Mesothelial cell of epicardium (in vitro differentiated cells): ENCODE data around the gene FRMPD4. TPM values are rescaled to one million over a fixed set of nuclear protein-coding genes. Genes with fewer than 3 reads are reported as not detected.

Experiments
- DNase-seq, 2 experiments: peaks; one replicate each; pipeline ENCODE4 v3.0.0; 2021; ENCODE audit warnings: low spot score in 2 of 2; ENCODE audit not compliant: unreplicated experiment in 2 of 2
- H3K27ac Mint-ChIP-seq: 2 replicates; pipeline ENCODE4 v1.8.0; 2021; ENCODE audit warnings: mixed read lengths
- H3K27me3 Mint-ChIP-seq: 2 replicates; pipeline ENCODE4 v1.8.0; 2021; ENCODE audit warnings: low read depth, mixed read lengths
- H3K36me3 Mint-ChIP-seq: 2 replicates; pipeline ENCODE4 v1.8.0; 2021; ENCODE audit warnings: mixed read lengths
- H3K4me1 Mint-ChIP-seq: 2 replicates; pipeline ENCODE4 v1.8.0; 2021; ENCODE audit warnings: mixed read lengths
- H3K4me3 Mint-ChIP-seq: 2 replicates; pipeline ENCODE4 v1.8.0; 2021; ENCODE audit warnings: mild to moderate bottlenecking, moderate library complexity, mixed read lengths
- H3K9me3 Mint-ChIP-seq: 2 replicates; pipeline ENCODE4 v1.8.0; 2021; ENCODE audit warnings: mixed read lengths
- CTCF ChIP-seq: fragments of 200-600 bp; sonication (generic); IDR thresholded peaks from one replicate; pipeline ENCODE4 v1.5.0; 2021; ENCODE audit warnings: antibody characterized with exemption; ENCODE audit not compliant: unreplicated experiment
- total RNA-seq: library from RNA; stranded (reverse); gene quantifications from 3 replicates; pipeline ENCODE4 v1.2.1, GENCODE V29; 2021

FRMPD4 gene
- total RNA-seq, 1 donor from 2014 or later: not detected

- H3K36me3 Mint-ChIP-seq: no peaks in the 10 kb centered on the region
These were observed 191.2 kb downstream of the FRMPD4 start for GRCh38 chrX:12329476-12329875.

GRCh38 chrX:12330841-12331240, 192.6 kb downstream of the FRMPD4 start:
- no peak for DNase-seq
- H3K27me3 Mint-ChIP-seq: no peaks in the 10 kb centered on the region
- peaks cover 35% of the 10 kb centered on the region for H3K9me3 Mint-ChIP-seq

More at GRCh38 chrX:12329476-12329875, 191.2 kb downstream of the FRMPD4 start:
- no peak for TF ChIP-seq CTCF
- H3K4me3 Mint-ChIP-seq: no peak overlapping the region
- peaks cover 27% of the 10 kb centered on the region for H3K9me3 Mint-ChIP-seq
- no peaks in the 10 kb centered on the region for H3K27me3 Mint-ChIP-seq
- H3K4me1 Mint-ChIP-seq: no peaks in the 10 kb centered on the region
- no peak overlapping the region for H3K27ac Mint-ChIP-seq
- DNase-seq: no peak

GRCh38 chrX:12332786-12333347, 194.6 kb downstream of the FRMPD4 start:
- no peak for DNase-seq
- TF ChIP-seq CTCF: no peak
- Mint-ChIP-seq H3K27me3 (no peaks in the 10 kb centered on the region), H3K4me3 (no peak overlapping the region), H3K27ac (no peak overlapping the region), H3K4me1 (no peaks in the 10 kb centered on the region), H3K9me3 (peaks cover 38% of the 10 kb centered on the region), H3K36me3 (no peaks in the 10 kb centered on the region)

More at GRCh38 chrX:12330841-12331240, 192.6 kb downstream of the FRMPD4 start:
- Mint-ChIP-seq H3K36me3 (no peaks in the 10 kb centered on the region), H3K27ac (no peak overlapping the region), H3K4me1 (no peaks in the 10 kb centered on the region), H3K4me3 (no peak overlapping the region)
- no peak for TF ChIP-seq CTCF

- H3K4me1 Mint-ChIP-seq: no peaks in the 10 kb centered on the region
- no peak for TF ChIP-seq CTCF
- H3K36me3 Mint-ChIP-seq: no peaks in the 10 kb centered on the region
- no peak for DNase-seq
- H3K4me3 Mint-ChIP-seq: no peak overlapping the region
- H3K9me3 Mint-ChIP-seq: peaks cover 38% of the 10 kb centered on the region
- H3K27me3 Mint-ChIP-seq: no peaks in the 10 kb centered on the region
- no peak overlapping the region for H3K27ac Mint-ChIP-seq
These were observed 201.6 kb downstream of the FRMPD4 start for GRCh38 chrX:12339921-12340320.

GRCh38 chrX:12344954-12345353, 206.7 kb downstream of the FRMPD4 start:
- H3K4me3 Mint-ChIP-seq: no peak overlapping the region
- H3K9me3 Mint-ChIP-seq: peaks cover 24% of the 10 kb centered on the region
- no peaks in the 10 kb centered on the region for H3K36me3 Mint-ChIP-seq
- no peaks in the 10 kb centered on the region for H3K4me1 Mint-ChIP-seq
- no peaks in the 10 kb centered on the region for H3K27me3 Mint-ChIP-seq
- DNase-seq: no peak
- no peak overlapping the region for H3K27ac Mint-ChIP-seq
- no peak for TF ChIP-seq CTCF

GRCh38 chrX:12349201-12349600, 210.9 kb downstream of the FRMPD4 start:
- no peak for DNase-seq
- peaks cover 23% of the 10 kb centered on the region for H3K9me3 Mint-ChIP-seq

More at GRCh38 chrX:12349201-12349600, 210.9 kb downstream of the FRMPD4 start:
- H3K4me1 Mint-ChIP-seq: no peaks in the 10 kb centered on the region
- H3K4me3 Mint-ChIP-seq: no peak overlapping the region
- TF ChIP-seq CTCF: no peak
- peaks cover 1% of the 10 kb centered on the region for H3K27me3 Mint-ChIP-seq
- H3K36me3 Mint-ChIP-seq: no peaks in the 10 kb centered on the region
- no peak overlapping the region for H3K27ac Mint-ChIP-seq
